ENCODE measurements around the gene AKR1E2.
A peak's percentile ranks its signal among the peaks of the same experiment; 100 is the strongest.

The AKR1E2 gene

DNA sequence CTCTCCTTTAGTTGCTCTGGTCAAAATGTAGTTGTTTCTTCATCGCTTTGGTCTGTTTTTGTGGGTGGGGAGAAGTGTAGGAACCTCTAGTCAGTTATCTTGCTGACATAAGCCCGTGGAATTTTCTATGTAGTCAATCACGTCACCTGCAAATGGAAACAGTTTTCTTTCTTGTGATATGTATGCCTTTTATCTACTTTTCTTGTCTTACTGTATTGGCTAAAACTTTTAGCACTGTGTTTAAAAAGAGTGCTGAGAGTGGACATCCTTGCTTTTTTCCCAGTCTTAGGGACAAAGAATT lies 42.3 kb downstream of the AKR1E2 start:
- no peak for DNase-seq
- TF ChIP-seq GATA1 (IDR thresholded peaks at IDR 0.05; ENCODE audit: low read depth, low read length) = no peak
- peak; percentile 43 for TF ChIP-seq POLR2A (IDR thresholded peaks at IDR 0.05; ENCODE audit: low read length)

DNA sequence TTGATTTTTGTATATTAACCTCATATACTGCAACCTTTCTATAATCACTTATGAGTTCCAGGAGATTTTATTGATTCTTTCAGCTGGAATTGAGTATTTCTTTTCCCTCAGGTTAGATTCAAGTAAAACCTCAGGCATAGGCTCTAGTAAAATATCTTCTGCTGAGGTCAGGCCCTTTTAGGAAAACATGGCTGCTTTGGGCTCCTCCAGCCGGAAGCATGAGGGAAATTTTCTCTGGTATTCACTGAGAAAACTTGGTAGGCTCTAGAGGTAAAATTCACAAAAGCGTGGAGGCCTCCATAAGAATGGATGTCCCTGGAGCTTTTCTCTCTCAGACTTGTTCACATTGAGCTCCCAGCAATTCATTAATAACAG lies 56.7 kb downstream of the AKR1E2 start:
- TF ChIP-seq GATA1 (IDR thresholded peaks at IDR 0.05; ENCODE audit: low read depth, low read length) (no peak), POLR2A (IDR thresholded peaks at IDR 0.05; ENCODE audit: low read length) (no peak)
- DNase-seq = no peak

DNA sequence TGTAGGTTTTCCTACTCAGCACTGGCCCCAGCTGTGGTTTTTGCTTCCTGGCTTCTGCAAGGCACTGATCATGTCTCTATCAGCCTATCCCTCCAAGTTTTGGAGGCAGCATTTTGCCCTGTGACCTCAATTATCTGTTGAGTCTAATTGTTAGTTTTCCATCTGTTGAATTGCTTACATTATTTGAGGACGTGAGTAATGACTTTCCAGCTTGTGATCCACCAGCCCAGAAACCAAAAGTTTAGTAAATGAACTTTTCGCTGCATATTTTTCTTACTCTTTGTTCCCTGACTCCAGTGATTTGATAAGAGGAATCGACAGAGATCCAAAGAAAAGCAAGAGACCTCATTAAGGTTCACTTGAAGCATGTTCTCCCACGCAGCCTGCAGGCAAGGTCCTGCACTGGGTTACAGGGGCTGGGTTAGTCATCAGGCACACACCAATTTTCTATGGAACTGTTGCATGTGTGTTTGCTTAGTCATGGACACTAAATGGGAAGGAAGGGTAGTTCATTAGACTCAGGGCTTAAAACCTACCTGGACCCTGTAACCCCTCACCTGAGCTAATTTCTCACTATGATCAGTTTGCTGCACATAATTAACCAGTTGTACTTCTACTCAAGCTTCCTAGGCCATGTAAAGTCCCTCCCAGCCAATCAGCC lies 57.2 kb downstream of the AKR1E2 start:
- TF ChIP-seq GATA1 (IDR thresholded peaks at IDR 0.05; ENCODE audit: low read depth, low read length) (no peak), POLR2A (IDR thresholded peaks at IDR 0.05; ENCODE audit: low read length) (no peak)
- DNase-seq = peak in 1 of 2 experiments; percentile 7

DNA sequence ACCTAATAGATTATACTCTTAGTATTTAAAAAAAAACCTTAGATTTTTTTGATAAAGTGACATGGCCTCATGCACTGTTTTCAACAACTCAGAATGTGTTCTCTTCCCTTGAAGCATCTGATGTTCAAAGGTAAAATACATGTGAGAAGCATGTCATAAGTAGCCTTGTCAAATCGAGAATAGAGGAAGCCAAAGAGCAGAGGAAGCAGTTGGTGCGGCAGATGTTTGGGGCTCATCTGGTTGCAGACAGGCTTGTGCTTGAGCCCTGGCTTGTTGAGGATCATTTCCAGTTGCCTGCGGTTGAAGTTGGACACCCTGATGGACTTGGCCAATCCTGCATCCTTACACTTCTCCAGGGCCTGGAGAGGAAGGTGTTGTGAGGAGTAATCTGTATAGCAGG lies 59.2 kb downstream of the AKR1E2 start:
- TF ChIP-seq POLR2A (IDR thresholded peaks at IDR 0.05; ENCODE audit: low read length) (no peak), GATA1 (IDR thresholded peaks at IDR 0.05; ENCODE audit: low read depth, low read length) (no peak)
- no peak for DNase-seq

DNA sequence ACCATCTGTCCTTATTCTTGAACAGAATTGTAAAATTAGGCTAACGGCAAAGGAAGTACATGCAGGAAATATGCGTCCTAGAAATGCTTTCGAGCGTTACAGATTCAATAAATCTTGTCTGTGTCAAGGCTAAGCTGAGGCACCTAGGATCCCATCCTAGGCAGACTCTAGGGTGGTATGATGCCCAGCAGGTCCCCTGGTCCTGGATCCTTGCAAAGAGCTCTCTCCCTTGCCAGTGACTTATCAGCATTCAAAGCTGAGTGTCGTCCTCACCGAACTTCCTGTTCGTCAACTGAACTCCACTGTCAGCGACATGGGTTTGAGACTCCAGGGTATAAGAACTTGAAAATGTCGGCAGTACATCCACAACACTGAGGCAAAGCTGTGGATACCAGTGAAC lies 61.5 kb downstream of the AKR1E2 start:
- TF ChIP-seq GATA1 (IDR thresholded peaks at IDR 0.05; ENCODE audit: low read depth, low read length) = no peak
- TF ChIP-seq POLR2A (IDR thresholded peaks at IDR 0.05; ENCODE audit: low read length) = no peak

DNA sequence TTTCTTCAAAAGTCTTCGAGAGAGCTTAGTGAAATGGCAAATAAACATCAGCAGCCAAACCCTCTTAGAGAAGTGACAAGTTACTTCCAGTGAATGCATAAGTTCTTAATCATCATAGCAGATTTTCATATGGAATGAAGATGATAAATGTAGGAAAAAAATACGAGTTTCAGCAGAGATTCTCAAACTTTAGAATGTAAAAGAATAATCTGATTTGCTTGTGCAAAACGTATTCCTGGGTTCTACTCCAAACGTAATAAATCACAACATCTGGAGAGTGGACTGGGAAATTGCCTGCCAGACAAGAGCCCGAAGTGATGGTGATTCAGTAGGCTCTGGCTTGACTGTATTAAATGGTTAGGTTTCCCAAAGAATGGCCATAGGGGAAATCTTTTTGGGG lies 62.2 kb downstream of the AKR1E2 start:
- DNase-seq = no peak
- TF ChIP-seq POLR2A (IDR thresholded peaks at IDR 0.05; ENCODE audit: low read length) (no peak), GATA1 (IDR thresholded peaks at IDR 0.05; ENCODE audit: low read depth, low read length) (no peak)

More for the DNA sequence above, 61.5 kb downstream of the AKR1E2 start:
- no peak for DNase-seq

DNA sequence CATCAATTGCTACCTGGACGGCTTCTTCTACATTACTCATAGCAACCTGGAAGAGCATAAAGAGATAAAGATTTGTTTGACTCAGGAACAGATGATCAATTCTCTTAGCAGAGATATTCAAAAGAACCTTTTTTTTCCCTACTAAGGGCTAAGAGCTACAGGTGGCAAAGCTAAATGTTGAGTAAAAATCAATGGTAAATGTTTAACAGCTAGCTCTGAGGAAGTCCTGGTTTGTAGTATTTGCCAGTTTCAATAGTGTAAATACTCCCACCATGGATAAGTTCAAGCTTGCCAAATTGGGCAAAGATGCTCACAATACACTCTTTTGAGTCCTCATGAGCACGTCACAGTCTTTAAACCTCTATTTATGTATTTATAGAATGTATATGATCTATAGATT lies 64.0 kb downstream of the AKR1E2 start:
- no peak for TF ChIP-seq POLR2A (IDR thresholded peaks at IDR 0.05; ENCODE audit: low read length)
- no peak for TF ChIP-seq GATA1 (IDR thresholded peaks at IDR 0.05; ENCODE audit: low read depth, low read length)
- no peak for DNase-seq

DNA sequence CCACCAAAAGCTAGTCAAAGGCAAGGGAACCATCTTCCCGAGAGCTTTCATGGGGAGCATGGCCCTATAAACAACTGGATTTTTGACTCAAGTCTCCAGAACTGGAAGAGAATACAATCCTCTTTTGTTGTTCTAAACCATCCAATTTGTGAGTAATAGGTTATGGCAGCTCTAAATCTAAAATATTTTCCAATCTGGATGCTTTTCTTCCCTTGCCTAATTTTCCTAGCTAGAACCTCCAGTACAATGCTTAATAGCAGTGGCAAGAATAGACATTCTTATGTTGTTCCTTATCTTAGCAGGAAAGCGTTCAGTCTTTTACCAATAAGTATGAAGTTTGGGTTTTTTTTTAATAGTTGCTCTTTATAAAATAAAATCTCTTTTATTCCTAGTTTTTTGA lies 66.7 kb downstream of the AKR1E2 start:
- no peak for DNase-seq
- TF ChIP-seq GATA1 (IDR thresholded peaks at IDR 0.05; ENCODE audit: low read depth, low read length) (no peak), POLR2A (IDR thresholded peaks at IDR 0.05; ENCODE audit: low read length) (no peak)

DNA sequence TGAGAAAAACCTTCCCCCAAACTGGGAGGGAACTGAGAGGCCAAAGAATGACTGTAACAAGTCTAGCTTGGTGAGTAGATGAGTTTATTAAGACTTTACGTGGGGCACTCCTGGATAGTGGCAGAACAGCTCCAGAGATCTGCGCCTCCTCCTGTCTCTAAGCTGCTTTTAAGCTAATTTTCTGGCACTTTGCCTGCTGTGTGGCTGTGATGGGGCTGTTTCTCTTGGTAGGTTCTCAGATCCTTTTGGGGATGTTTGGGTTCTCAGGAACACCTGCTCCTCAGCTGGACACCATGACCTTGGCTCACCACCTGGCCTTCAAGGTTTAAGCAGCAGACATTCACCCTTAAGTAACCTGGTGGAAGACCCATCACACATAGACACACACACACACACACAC lies 68.3 kb downstream of the AKR1E2 start:
- DNase-seq = no peak
- TF ChIP-seq GATA1 (IDR thresholded peaks at IDR 0.05; ENCODE audit: low read depth, low read length) (no peak), POLR2A (IDR thresholded peaks at IDR 0.05; ENCODE audit: low read length) (no peak)

All from erythroblast (primary cell).